Central memory CD8-positive, alpha-beta T cell (primary cell): ENCODE measurements around the gene SLC38A2.
"Not testable (repeated sequence)": the region's sequence is repeated elsewhere in the genome, so short reads cannot be mapped to it uniquely, and the experiment has no call there.

Experiments
- ATAC-seq: fragments of 150-1000 bp; cut with Tn5 transposase; replicated peaks from 2 replicates; pipeline ENCODE4 v1.10.0; 2022; ENCODE audit warnings: mild to moderate bottlenecking, moderate FRiP score, moderate number of reproducible peaks; ENCODE audit not compliant: poor library complexity, severe bottlenecking; ENCODE audit errors: extremely low read depth
- DNase-seq, 2 donors: peaks; one replicate each; pipeline ENCODE4 v3.0.0; 2021; ENCODE audit warnings: low spot score in 2 of 2
- H3K27ac Mint-ChIP-seq: one replicate; pipeline ENCODE4 v1.8.0; 2022; ENCODE audit warnings: low read depth, mild to moderate bottlenecking, moderate library complexity, mixed read lengths
- H3K27me3 Mint-ChIP-seq: one replicate; pipeline ENCODE4 v1.8.0; 2022; ENCODE audit warnings: mixed read lengths
- H3K36me3 Mint-ChIP-seq: one replicate; pipeline ENCODE4 v1.8.0; 2022; ENCODE audit warnings: mild to moderate bottlenecking, moderate library complexity, mixed read lengths; ENCODE audit not compliant: insufficient read depth
- H3K4me1 Mint-ChIP-seq: one replicate; pipeline ENCODE4 v1.8.0; 2022; ENCODE audit warnings: mixed read lengths
- H3K4me3 Mint-ChIP-seq: one replicate; pipeline ENCODE4 v1.8.0; 2022; ENCODE audit warnings: mild to moderate bottlenecking, moderate library complexity, mixed read lengths
- H3K9me3 Mint-ChIP-seq: one replicate; pipeline ENCODE4 v1.8.0; 2022; ENCODE audit warnings: mixed read lengths

SLC38A2 gene

GRCh38 chr12:46343118-46343852 lies 29.3 kb downstream of the SLC38A2 start:
- Mint-ChIP-seq H3K27ac (no peak overlapping the region), H3K9me3 (no peaks in the 10 kb centered on the region), H3K4me3 (no peak overlapping the region), H3K27me3 (peaks cover 40% of the 10 kb centered on the region), H3K4me1 (no peaks in the 10 kb centered on the region), H3K36me3 (peaks cover 2% of the 10 kb centered on the region)
- no peak for DNase-seq
- no peak for ATAC-seq

GRCh38 chr12:46342562-46343033 lies 30.0 kb downstream of the SLC38A2 start:
- ATAC-seq (no peak), DNase-seq (peak; percentile 15 to 17)
- no peak overlapping the region for H3K4me3 Mint-ChIP-seq
- no peak overlapping the region for H3K27ac Mint-ChIP-seq
- peaks cover 40% of the 10 kb centered on the region for H3K27me3 Mint-ChIP-seq
- H3K9me3 Mint-ChIP-seq: no peaks in the 10 kb centered on the region
- H3K4me1 Mint-ChIP-seq: no peaks in the 10 kb centered on the region
- H3K36me3 Mint-ChIP-seq: peaks cover 2% of the 10 kb centered on the region

GRCh38 chr12:46339051-46339450 lies 33.5 kb downstream of the SLC38A2 start:
- no peaks in the 10 kb centered on the region for H3K4me1 Mint-ChIP-seq
- no peaks in the 10 kb centered on the region for H3K9me3 Mint-ChIP-seq
- H3K4me3 Mint-ChIP-seq: no peak overlapping the region
- DNase-seq (no peak), ATAC-seq (no peak)
- peaks cover 56% of the 10 kb centered on the region for H3K27me3 Mint-ChIP-seq
- peaks cover 2% of the 10 kb centered on the region for H3K36me3 Mint-ChIP-seq
- H3K27ac Mint-ChIP-seq: no peak overlapping the region

GRCh38 chr12:46332260-46332659 lies 40.3 kb downstream of the SLC38A2 start:
- no peak overlapping the region for H3K4me3 Mint-ChIP-seq
- peaks cover 27% of the 10 kb centered on the region for H3K27me3 Mint-ChIP-seq
- no peak overlapping the region for H3K27ac Mint-ChIP-seq
- ATAC-seq: no peak
- peaks cover 18% of the 10 kb centered on the region for H3K9me3 Mint-ChIP-seq
- no peak for DNase-seq
- H3K4me1 Mint-ChIP-seq: no peaks in the 10 kb centered on the region
- H3K36me3 Mint-ChIP-seq: no peaks in the 10 kb centered on the region

GRCh38 chr12:46325075-46325474 lies 47.5 kb downstream of the SLC38A2 start:
- peaks cover 15% of the 10 kb centered on the region for H3K27me3 Mint-ChIP-seq
- not testable (repeated sequence) for H3K9me3 Mint-ChIP-seq, H3K27ac Mint-ChIP-seq, H3K4me3 Mint-ChIP-seq, ATAC-seq, DNase-seq, H3K36me3 Mint-ChIP-seq, H3K4me1 Mint-ChIP-seq

GRCh38 chr12:46320731-46321130 lies 51.8 kb downstream of the SLC38A2 start:
- H3K4me1 Mint-ChIP-seq: no peaks in the 10 kb centered on the region
- no peak for ATAC-seq

GRCh38 chr12:46318037-46318436 lies 54.5 kb downstream of the SLC38A2 start:
- no peak for DNase-seq
- no peak overlapping the region for H3K27ac Mint-ChIP-seq
- no peaks in the 10 kb centered on the region for H3K36me3 Mint-ChIP-seq
- no peak overlapping the region for H3K4me3 Mint-ChIP-seq
- H3K4me1 Mint-ChIP-seq: no peaks in the 10 kb centered on the region
- no peaks in the 10 kb centered on the region for H3K9me3 Mint-ChIP-seq
- no peak for ATAC-seq
- H3K27me3 Mint-ChIP-seq: peaks cover 39% of the 10 kb centered on the region

More at GRCh38 chr12:46320731-46321130, 51.8 kb downstream of the SLC38A2 start:
- peaks cover 22% of the 10 kb centered on the region for H3K27me3 Mint-ChIP-seq
- H3K9me3 Mint-ChIP-seq: no peaks in the 10 kb centered on the region
- no peak overlapping the region for H3K27ac Mint-ChIP-seq
- no peaks in the 10 kb centered on the region for H3K36me3 Mint-ChIP-seq
- DNase-seq: no peak
- no peak overlapping the region for H3K4me3 Mint-ChIP-seq
